Measurements from ENCODE around the gene C1orf105.

Gene C1orf105

GRCh38 chr1:172400722-172401105, 19.8 kb upstream of the C1orf105 start:
- Mint-ChIP-seq H3K9me3 (no peaks in the 10 kb centered on the region), H3K4me3 (no peak overlapping the region), H3K36me3 (no peaks in the 10 kb centered on the region), H3K27ac (peak overlapping the region; percentile 84), H3K4me1 (peaks cover 27% of the 10 kb centered on the region), H3K27me3 (no peaks in the 10 kb centered on the region)
- DNase-seq (ENCODE audit: low spot score in 2 of 2) (no peak), ATAC-seq (ENCODE audit: low read depth) (no peak)

DNA sequence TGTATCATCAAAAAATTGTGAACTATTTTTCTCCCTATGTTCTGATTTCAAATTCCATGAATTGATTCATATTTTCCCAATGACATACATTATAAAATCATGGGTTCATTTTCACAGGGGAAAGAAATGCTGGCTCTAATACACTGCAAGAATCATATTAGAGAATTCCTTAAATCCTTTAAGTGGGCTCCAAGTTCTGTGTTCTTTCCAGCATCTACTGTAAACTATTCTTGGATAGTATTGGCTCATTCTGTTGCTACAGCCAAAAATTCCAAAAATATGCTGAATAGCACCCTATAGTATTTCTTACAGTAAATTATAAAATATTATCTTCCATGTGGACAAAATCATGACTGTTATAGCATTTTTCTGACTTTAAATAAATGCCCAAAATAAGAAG, 19.0 kb upstream of the C1orf105 start:
- Mint-ChIP-seq H3K9me3 (no peaks in the 10 kb centered on the region), H3K4me3 (no peak overlapping the region), H3K27me3 (no peaks in the 10 kb centered on the region), H3K27ac (no peak overlapping the region), H3K4me1 (peaks cover 27% of the 10 kb centered on the region), H3K36me3 (no peaks in the 10 kb centered on the region)
- DNase-seq (ENCODE audit: low spot score in 2 of 2) (no peak), ATAC-seq (ENCODE audit: low read depth) (no peak)

GRCh38 chr1:172401892-172402291, 18.6 kb upstream of the C1orf105 start:
- no peak for DNase-seq (ENCODE audit: low spot score in 2 of 2)
- no peaks in the 10 kb centered on the region for H3K9me3 Mint-ChIP-seq
- no peak for ATAC-seq (ENCODE audit: low read depth)
- no peaks in the 10 kb centered on the region for H3K27me3 Mint-ChIP-seq
- no peak overlapping the region for H3K27ac Mint-ChIP-seq
- peaks cover 27% of the 10 kb centered on the region for H3K4me1 Mint-ChIP-seq
- no peaks in the 10 kb centered on the region for H3K36me3 Mint-ChIP-seq
- no peak overlapping the region for H3K4me3 Mint-ChIP-seq

- no peak for ATAC-seq (ENCODE audit: low read depth)
- Mint-ChIP-seq H3K27ac (no peak overlapping the region), H3K9me3 (no peaks in the 10 kb centered on the region), H3K4me1 (peaks cover 20% of the 10 kb centered on the region), H3K27me3 (no peaks in the 10 kb centered on the region), H3K4me3 (no peak overlapping the region), H3K36me3 (no peaks in the 10 kb centered on the region)
- no peak for DNase-seq (ENCODE audit: low spot score in 2 of 2)
Observed at GRCh38 chr1:172402878-172403569, 17.5 kb upstream of the C1orf105 start.

DNA sequence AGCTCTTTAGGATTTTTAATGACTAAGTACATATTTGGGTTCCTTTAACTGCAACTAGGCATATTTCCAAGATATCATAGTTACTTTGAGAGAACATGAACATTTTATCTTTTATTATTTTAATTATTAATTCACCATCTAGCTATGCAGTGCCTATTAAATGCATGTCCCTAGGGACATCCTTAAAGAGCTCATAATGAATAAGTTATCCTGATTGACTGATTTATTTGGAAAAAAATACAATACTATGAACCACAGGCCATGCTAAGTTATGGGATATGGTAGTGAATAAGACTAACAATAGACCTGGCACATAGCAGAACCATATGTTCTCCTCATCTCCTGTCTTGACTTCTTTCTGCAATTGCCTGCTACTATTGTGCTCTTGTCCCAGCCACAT, 16.4 kb upstream of the C1orf105 start:
- DNase-seq (ENCODE audit: low spot score in 2 of 2) (no peak), ATAC-seq (ENCODE audit: low read depth) (no peak)
- Mint-ChIP-seq H3K4me1 (peaks cover 10% of the 10 kb centered on the region), H3K4me3 (no peak overlapping the region), H3K27me3 (no peaks in the 10 kb centered on the region), H3K36me3 (no peaks in the 10 kb centered on the region), H3K27ac (no peak overlapping the region), H3K9me3 (no peaks in the 10 kb centered on the region)

DNA sequence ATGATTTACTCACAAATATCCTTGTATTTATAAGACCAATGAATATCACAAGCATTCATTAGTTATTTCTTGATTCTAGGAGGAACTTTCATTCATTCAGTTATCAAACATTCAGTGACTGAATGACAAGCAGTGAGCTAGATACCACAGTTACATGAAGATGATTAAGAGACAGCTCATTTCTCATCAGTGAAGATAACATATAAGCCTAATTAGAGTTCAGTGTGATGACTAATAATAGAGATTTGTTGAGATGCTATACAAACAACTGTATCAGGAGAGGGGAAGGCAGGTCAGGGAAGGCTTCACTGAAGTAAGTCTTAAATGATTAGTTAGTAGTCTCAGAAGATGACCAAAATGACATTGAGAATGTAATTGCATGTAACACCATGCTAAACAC, 14.6 kb upstream of the C1orf105 start:
- no peaks in the 10 kb centered on the region for H3K9me3 Mint-ChIP-seq
- ATAC-seq (ENCODE audit: low read depth): no peak

GRCh38 chr1:172406968-172407367, 13.5 kb upstream of the C1orf105 start:
- Mint-ChIP-seq H3K27ac (no peak overlapping the region), H3K4me3 (no peak overlapping the region)
- DNase-seq (ENCODE audit: low spot score in 2 of 2): no peak

More for the DNA sequence above, 14.6 kb upstream of the C1orf105 start:
- Mint-ChIP-seq H3K4me1 (no peaks in the 10 kb centered on the region), H3K36me3 (no peaks in the 10 kb centered on the region), H3K27ac (no peak overlapping the region), H3K27me3 (no peaks in the 10 kb centered on the region), H3K4me3 (no peak overlapping the region)
- DNase-seq (ENCODE audit: low spot score in 2 of 2): no peak

DNA sequence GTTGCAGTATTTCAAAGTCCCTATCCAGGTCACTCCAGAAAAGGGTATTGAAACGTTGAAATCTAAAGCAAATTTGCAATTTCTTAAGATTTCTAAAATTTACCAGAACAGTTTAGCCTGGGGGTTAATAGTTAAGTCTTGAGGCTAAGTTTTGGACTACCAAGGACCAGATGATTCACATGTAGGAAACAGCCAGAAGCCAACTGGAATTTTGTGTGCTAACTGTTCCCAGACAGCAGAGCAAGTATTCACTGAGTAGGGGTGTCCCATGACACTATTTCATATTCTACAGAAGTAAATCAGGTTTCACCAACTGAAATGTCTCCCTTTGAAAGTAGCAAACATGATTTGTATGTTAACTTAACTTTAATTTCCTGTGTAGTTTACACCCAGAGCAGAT, 11.5 kb upstream of the C1orf105 start:
- H3K27ac Mint-ChIP-seq: no peak overlapping the region
- ATAC-seq (ENCODE audit: low read depth): no peak
- H3K9me3 Mint-ChIP-seq: no peaks in the 10 kb centered on the region
- H3K4me3 Mint-ChIP-seq: no peak overlapping the region
- H3K4me1 Mint-ChIP-seq: no peaks in the 10 kb centered on the region
- no peaks in the 10 kb centered on the region for H3K27me3 Mint-ChIP-seq
- no peak for DNase-seq (ENCODE audit: low spot score in 2 of 2)
- H3K36me3 Mint-ChIP-seq: peaks cover 1% of the 10 kb centered on the region

More at GRCh38 chr1:172406968-172407367, 13.5 kb upstream of the C1orf105 start:
- Mint-ChIP-seq H3K27me3 (no peaks in the 10 kb centered on the region), H3K9me3 (no peaks in the 10 kb centered on the region), H3K36me3 (no peaks in the 10 kb centered on the region), H3K4me1 (no peaks in the 10 kb centered on the region)
- no peak for ATAC-seq (ENCODE audit: low read depth)

GRCh38 chr1:172410027-172410426, 10.5 kb upstream of the C1orf105 start:
- Mint-ChIP-seq H3K4me3 (no peak overlapping the region), H3K27ac (no peak overlapping the region), H3K4me1 (no peaks in the 10 kb centered on the region), H3K36me3 (peaks cover 3% of the 10 kb centered on the region), H3K9me3 (no peaks in the 10 kb centered on the region), H3K27me3 (no peaks in the 10 kb centered on the region)
- DNase-seq (ENCODE audit: low spot score in 2 of 2) (no peak), ATAC-seq (ENCODE audit: low read depth) (no peak)

DNA sequence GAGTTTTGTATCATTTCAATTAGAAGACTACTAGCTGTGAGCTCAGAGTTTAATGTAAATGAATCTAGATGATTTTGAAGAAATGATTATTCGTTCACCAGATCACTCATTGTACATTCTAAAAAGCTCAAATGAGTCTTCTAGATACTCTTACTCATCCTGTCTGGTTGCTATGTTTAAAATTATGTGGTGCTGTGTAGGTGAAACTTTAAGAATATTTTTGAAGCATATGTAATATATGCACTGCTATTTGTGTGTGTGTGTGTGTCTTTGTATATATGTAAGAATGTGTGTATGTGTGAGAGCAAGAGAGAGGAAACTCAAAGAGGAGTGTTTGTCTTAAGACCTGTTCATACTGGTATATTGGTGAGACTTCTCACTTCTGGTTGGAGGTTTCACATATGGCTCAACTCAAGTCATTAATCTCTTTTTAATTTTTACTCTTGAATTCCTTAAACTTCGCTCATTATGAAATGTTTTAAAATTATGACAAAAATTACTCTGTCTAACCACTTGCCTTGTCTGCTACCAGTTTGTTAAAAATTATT, 8.6 kb upstream of the C1orf105 start:
- no peaks in the 10 kb centered on the region for H3K9me3 Mint-ChIP-seq
- peaks cover 5% of the 10 kb centered on the region for H3K36me3 Mint-ChIP-seq
- no peaks in the 10 kb centered on the region for H3K4me1 Mint-ChIP-seq
- no peak overlapping the region for H3K4me3 Mint-ChIP-seq
- ATAC-seq (ENCODE audit: low read depth): no peak
- H3K27me3 Mint-ChIP-seq: no peaks in the 10 kb centered on the region
- DNase-seq (ENCODE audit: low spot score in 2 of 2): no peak
- H3K27ac Mint-ChIP-seq: no peak overlapping the region

DNA sequence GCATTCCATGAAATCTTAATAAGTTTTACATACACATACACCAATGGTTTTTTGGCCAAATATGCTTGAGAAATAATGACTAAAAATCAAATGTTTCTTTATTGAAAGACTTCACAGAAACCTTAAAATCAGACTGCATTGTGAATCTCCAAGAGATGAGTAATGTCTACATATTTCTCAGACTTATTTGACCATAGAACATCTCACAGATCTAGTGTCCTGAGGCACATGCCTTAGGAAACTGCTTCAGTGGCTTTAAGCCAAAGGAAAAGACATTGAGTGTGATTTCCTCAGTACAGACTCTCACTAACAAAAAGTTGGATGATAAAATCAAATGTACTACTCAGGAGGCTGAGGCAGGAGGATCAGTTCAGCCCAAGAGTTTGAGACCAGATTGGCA, 6.2 kb upstream of the C1orf105 start:
- Mint-ChIP-seq H3K9me3 (no peaks in the 10 kb centered on the region), H3K27ac (no peak overlapping the region), H3K4me3 (no peak overlapping the region), H3K36me3 (peaks cover 5% of the 10 kb centered on the region), H3K27me3 (no peaks in the 10 kb centered on the region), H3K4me1 (no peaks in the 10 kb centered on the region)
- DNase-seq (ENCODE audit: low spot score in 2 of 2) (no peak), ATAC-seq (ENCODE audit: low read depth) (no peak)

- Mint-ChIP-seq H3K9me3 (no peaks in the 10 kb centered on the region), H3K36me3 (peaks cover 5% of the 10 kb centered on the region), H3K27me3 (no peaks in the 10 kb centered on the region), H3K27ac (no peak overlapping the region), H3K4me1 (no peaks in the 10 kb centered on the region), H3K4me3 (no peak overlapping the region)
- no peak for DNase-seq (ENCODE audit: low spot score in 2 of 2)
- ATAC-seq (ENCODE audit: low read depth): no peak
Observed at GRCh38 chr1:172416496-172417035, 3.9 kb upstream of the C1orf105 start.

DNA sequence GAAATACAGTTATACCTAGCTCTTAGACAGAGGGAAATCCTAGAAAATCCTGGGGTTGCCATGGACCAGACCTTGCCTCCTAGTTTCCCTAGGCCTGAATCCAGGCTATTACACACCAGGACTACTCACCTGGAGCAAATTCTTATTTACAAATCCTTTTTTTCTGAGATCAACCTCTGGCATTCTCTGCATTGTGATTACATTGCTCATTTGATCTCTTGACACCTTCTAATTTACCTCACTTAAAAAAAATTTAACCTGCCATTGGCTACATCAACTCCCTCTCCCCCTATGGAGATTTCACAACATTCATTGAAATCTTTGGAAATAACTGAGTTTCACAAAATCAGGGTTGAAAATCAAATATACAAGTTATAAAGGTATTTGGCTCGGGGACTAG, 2.9 kb upstream of the C1orf105 start:
- H3K27me3 Mint-ChIP-seq: no peaks in the 10 kb centered on the region
- no peak for ATAC-seq (ENCODE audit: low read depth)

DNA sequence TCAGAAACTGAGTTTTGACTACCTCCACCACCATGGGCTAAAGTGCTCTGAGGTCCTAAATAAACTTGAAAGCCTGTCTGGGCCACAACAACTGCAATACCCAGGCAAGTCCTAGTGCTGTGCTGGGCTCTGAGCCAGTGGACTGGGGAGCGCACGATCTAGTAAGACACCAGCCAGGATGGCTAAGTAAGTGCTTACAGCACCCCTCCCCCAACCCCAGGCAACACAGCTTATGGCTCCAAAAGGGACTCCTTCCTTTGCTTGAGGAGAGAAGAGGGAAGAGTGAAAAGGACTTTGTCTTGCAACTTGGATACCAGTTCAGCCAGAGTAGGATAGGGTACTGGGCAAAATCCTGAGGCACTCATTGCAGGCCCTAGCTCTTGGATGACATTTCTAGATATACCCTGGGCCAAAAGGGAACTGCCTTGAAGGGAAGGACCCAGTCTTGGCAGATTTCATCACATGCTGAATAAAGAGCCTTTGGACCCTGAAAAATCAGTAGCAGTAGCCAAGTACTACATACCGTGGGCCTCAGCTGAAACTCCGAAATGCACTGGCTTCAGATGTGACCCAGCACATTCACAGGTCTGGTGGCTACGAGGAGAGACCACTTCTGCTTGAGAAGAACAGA, 1.6 kb downstream of the C1orf105 start:
- Mint-ChIP-seq H3K4me3 (no peak overlapping the region), H3K27me3 (no peaks in the 10 kb centered on the region), H3K36me3 (no peaks in the 10 kb centered on the region), H3K9me3 (no peaks in the 10 kb centered on the region), H3K4me1 (peaks cover 2% of the 10 kb centered on the region), H3K27ac (no peak overlapping the region)
- ATAC-seq (ENCODE audit: low read depth): no peak
- no peak for DNase-seq (ENCODE audit: low spot score in 2 of 2)

More for the DNA sequence above, 2.9 kb upstream of the C1orf105 start:
- Mint-ChIP-seq H3K27ac (no peak overlapping the region), H3K9me3 (no peaks in the 10 kb centered on the region), H3K36me3 (peaks cover 5% of the 10 kb centered on the region), H3K4me1 (no peaks in the 10 kb centered on the region), H3K4me3 (no peak overlapping the region)
- no peak for DNase-seq (ENCODE audit: low spot score in 2 of 2)
